ENCODE measurements around the gene TEDC2. TPM values are rescaled to one million over a fixed set of nuclear protein-coding genes. Genes with fewer than 3 reads are reported as not detected.

The TEDC2 gene
- total and polyA plus RNA-seq, 2 of the 8 experiments (the other 6 are each of a cell fraction or from before 2014, with no cell fraction given): 54.6 to 55.6 TPM

GRCh38 chr16:2428051-2428783 is 31.7 kb upstream of the TEDC2 start:
- POLR2A ChIA-PET (ENCODE audit: partially characterized antibody): interaction anchor here (0.6 to 2.2 kb wide), 13 partner anchors 10 to 177 kb away, joined by 3 to 9 read pairs (median 3); partner anchors contain the start of genes ATP6V0C and ECI1
- Histone ChIP-seq H3K4me3 (ENCODE audit: extremely low read depth in 1 of 4, insufficient read depth in 2 of 4, low read depth in 3 of 4, low read length in 4 of 4) (peak overlapping the region; percentile 48 to 73 (median 50)), H4K20me1 (replicated peaks in 1 of 2; ENCODE audit: control insufficient read depth in 1 of 2, insufficient read depth in 2 of 2, low read length in 2 of 2) (peaks cover 8 to 11% of the 10 kb centered on the region in 2 experiments), H3K56ac (replicated peaks; ENCODE audit: insufficient read length, low read depth, low read length) (peak overlapping the region; percentile 80), H4K5ac (ENCODE audit: insufficient read length, low read depth, low read length) (peak overlapping the region; percentile 76), H3K4me2 (ENCODE audit: insufficient read depth in 1 of 2, low read depth in 2 of 2, low read length in 2 of 2) (peak overlapping the region; percentile 51 to 98), H4K91ac (replicated peaks; ENCODE audit: insufficient read length, low read length) (peak overlapping the region; percentile 95), H2BK5ac (ENCODE audit: low read depth, low read length) (peak overlapping the region; percentile 78; the same call in 1 of the 2 replicates), H2BK20ac (ENCODE audit: low read length) (no peak overlapping the region), H3K9me3 (ENCODE audit: insufficient read depth in 2 of 2, low read depth in 1 of 2, low read length in 1 of 2) (no peaks in the 10 kb centered on the region), H2AK5ac (ENCODE audit: low read depth, low read length) (peak overlapping the region; percentile 53; the same call in 1 of the 2 replicates), H3K9ac (replicated peaks in 1 of 4; ENCODE audit: extremely low read depth in 1 of 4, low read depth in 3 of 4, low read length in 3 of 4) (peak overlapping the region; percentile 13 to 77 (median 59); a peak in 6 of 7 replicates), H2BK12ac (ENCODE audit: low read depth, low read length) (no peak overlapping the region), H2AFZ (ENCODE audit: low read length) (peak overlapping the region; percentile 85; the same call in 1 of the 2 replicates), H3K36me3 (ENCODE audit: control insufficient read depth in 2 of 4, insufficient read depth in 4 of 4, low read length in 3 of 4) (peaks cover 12 to 17% (median 15%) of the 10 kb centered on the region in 4 experiments), H3K27me3 (replicated peaks in 1 of 4; ENCODE audit: control insufficient read depth in 3 of 4, extremely low read depth in 1 of 4, insufficient read depth in 3 of 4, low read length in 3 of 4) (peaks cover 0 to 9% (median 2%) of the 10 kb centered on the region in 4 experiments; a peak in 2 of 7 replicates), H3K18ac (ENCODE audit: extremely low read depth, low read length) (peak overlapping the region; percentile 96), H3K14ac (ENCODE audit: insufficient read length) (no peak overlapping the region), H3K79me2 (ENCODE audit: control insufficient read depth in 1 of 2, insufficient read depth in 2 of 2, low read length in 2 of 2) (peaks cover 0 to 15% of the 10 kb centered on the region in 2 experiments; a peak in 2 of 4 replicates), H2BK15ac (ENCODE audit: low read length) (peak overlapping the region; percentile 61; the same call in 1 of the 2 replicates), H3K23me2 (ENCODE audit: low read depth, low read length) (peaks cover 12% of the 10 kb centered on the region; the same call in 1 of the 2 replicates), H3K79me1 (ENCODE audit: low read depth, low read length) (0 out of 2 replicates have a peak, but pooled peaks cover 6% of the 10 kb centered on the region), H3K4ac (replicated peaks; ENCODE audit: insufficient read length, low read depth, low read length) (no peak overlapping the region), H3K27ac (ENCODE audit: low read depth, low read length) (no peak overlapping the region), H4K8ac (ENCODE audit: extremely low read depth, insufficient read depth, low read length) (peak overlapping the region; percentile 91), H3K4me1 (replicated peaks in 1 of 4; ENCODE audit: control insufficient read depth in 3 of 4, insufficient read depth in 4 of 4, low read length in 3 of 4) (peaks cover 0 to 13% (median 6%) of the 10 kb centered on the region in 4 experiments; a peak in 5 of 7 replicates), H2BK120ac (replicated peaks; ENCODE audit: low read depth, low read length) (peak overlapping the region; percentile 69), H3K23ac (ENCODE audit: insufficient read length) (no peak overlapping the region)
- DNase-seq (ENCODE audit: low read depth in 1 of 2, low spot score in 2 of 2): peak in 1 of 2 experiments; percentile 77
- no peak for FAIRE-seq
- CTCF ChIA-PET (ENCODE audit: partially characterized antibody): interaction anchor here (0.6 to 2.8 kb wide), 14 partner anchors 14 to 190 kb away, joined by 3 to 9 read pairs (median 3); partner anchors contain the start of gene ECI1
- 32% methylated on average over 20 of the region's 28 CpGs; no CpG with 5 or more reads in 1 of the 2 experiments for WGBS, 2 experiments (ENCODE audit: extremely low coverage in 1 of 2, insufficient coverage in 1 of 2, insufficient read length in 1 of 2, insufficient replicate concordance in 2 of 2, low coverage in 1 of 2, low lambda C conversion rate in 2 of 2, missing lambda C conversion rate in 1 of 2)
- TF ChIP-seq HDAC2 (IDR thresholded peaks at IDR 0.05; ENCODE audit: borderline replicate concordance in 1 of 2, low read depth in 2 of 2, low read length in 2 of 2): 0 out of 4 replicates have a peak, but pooled peaks of 1 of the 2 experiments have one; percentile 18
- TF ChIP-seq, protein P1, sequence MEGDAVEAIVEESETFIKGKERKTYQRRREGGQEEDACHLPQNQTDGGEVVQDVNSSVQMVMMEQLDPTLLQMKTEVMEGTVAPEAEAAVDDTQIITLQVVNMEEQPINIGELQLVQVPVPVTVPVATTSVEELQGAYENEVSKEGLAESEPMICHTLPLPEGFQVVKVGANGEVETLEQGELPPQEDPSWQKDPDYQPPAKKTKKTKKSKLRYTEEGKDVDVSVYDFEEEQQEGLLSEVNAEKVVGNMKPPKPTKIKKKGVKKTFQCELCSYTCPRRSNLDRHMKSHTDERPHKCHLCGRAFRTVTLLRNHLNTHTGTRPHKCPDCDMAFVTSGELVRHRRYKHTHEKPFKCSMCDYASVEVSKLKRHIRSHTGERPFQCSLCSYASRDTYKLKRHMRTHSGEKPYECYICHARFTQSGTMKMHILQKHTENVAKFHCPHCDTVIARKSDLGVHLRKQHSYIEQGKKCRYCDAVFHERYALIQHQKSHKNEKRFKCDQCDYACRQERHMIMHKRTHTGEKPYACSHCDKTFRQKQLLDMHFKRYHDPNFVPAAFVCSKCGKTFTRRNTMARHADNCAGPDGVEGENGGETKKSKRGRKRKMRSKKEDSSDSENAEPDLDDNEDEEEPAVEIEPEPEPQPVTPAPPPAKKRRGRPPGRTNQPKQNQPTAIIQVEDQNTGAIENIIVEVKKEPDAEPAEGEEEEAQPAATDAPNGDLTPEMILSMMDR (IDR thresholded peaks at IDR 0.05; ENCODE audit: control extremely low read depth in 1 of 3, insufficient read depth in 1 of 3, low read depth in 1 of 3, low read length in 3 of 3): peak; percentile 5 to 42 (median 13); a peak in 2 of 4 replicates
- TF ChIP-seq TBP (IDR thresholded peaks at IDR 0.05; ENCODE audit: low read depth, low read length): no peak
- TF ChIP-seq EZH2 (IDR thresholded peaks at IDR 0.05; ENCODE audit: low read depth, low read length, severe bottlenecking): peak; percentile 5
- 0 out of 2 replicates have a peak, but pooled peaks have one; percentile 5 for TF ChIP-seq SUZ12 (IDR thresholded peaks at IDR 0.05; ENCODE audit: low read length)
- no peak for TF ChIP-seq SIX5 (IDR thresholded peaks at IDR 0.05; ENCODE audit: low read depth, low read length)
